ENCODE measurements around the gene EPG5.
"Not testable (repeated sequence)": the region's sequence is repeated elsewhere in the genome, so short reads cannot be mapped to it uniquely, and the experiment has no call there.

Gene EPG5

GRCh38 chr18:45974088-45974536 lies 7.0 kb upstream of the EPG5 start:
- Histone ChIP-seq H2BK5ac (ENCODE audit: low read depth, low read length, poor library complexity) (no peak overlapping the region), H3K9me3 (ENCODE audit: insufficient read depth, low read depth, low read length) (no peaks in the 10 kb centered on the region), H4K12ac (ENCODE audit: low read depth, low read length) (no peak overlapping the region), H3K4me3 (ENCODE audit: low read depth, low read length) (no peak overlapping the region), H3K27ac (ENCODE audit: low read depth, low read length) (no peak overlapping the region), H2BK120ac (ENCODE audit: insufficient read depth, low read length, poor library complexity) (no peak overlapping the region), H2AK5ac (ENCODE audit: low read length) (no peak overlapping the region), H3K4me1 (ENCODE audit: control insufficient read depth in 1 of 2, insufficient read depth in 2 of 2, low read length in 2 of 2) (no peaks in the 10 kb centered on the region), H2AFZ (ENCODE audit: insufficient read depth, low read length, poor library complexity) (no peak overlapping the region), H3K79me2 (ENCODE audit: control insufficient read depth, insufficient read depth, low read length, poor library complexity) (no peaks in the 10 kb centered on the region), H3K18ac (ENCODE audit: low read length) (no peak overlapping the region), H4K91ac (ENCODE audit: low read depth, low read length) (no peak overlapping the region), H3K4me2 (ENCODE audit: low read length) (no peak overlapping the region), H3K14ac (ENCODE audit: low read length) (no peak overlapping the region), H2BK12ac (ENCODE audit: low read length) (no peak overlapping the region), H3K79me1 (ENCODE audit: low read length) (no peaks in the 10 kb centered on the region), H3K9ac (ENCODE audit: low read length) (no peak overlapping the region), H3K4ac (ENCODE audit: low read depth, low read length) (no peak overlapping the region), H3K36me3 (ENCODE audit: control insufficient read depth in 1 of 2, insufficient read depth in 2 of 2, low read length in 2 of 2) (no peaks in the 10 kb centered on the region), H3K27me3 (ENCODE audit: insufficient read depth, low read length) (no peaks in the 10 kb centered on the region), H3K23ac (ENCODE audit: low read length) (no peak overlapping the region), H4K8ac (ENCODE audit: low read depth, low read length) (no peak overlapping the region)
- DNase-seq, result peak; percentile 82 to 93
- WGBS (ENCODE audit: extremely low coverage, insufficient coverage, insufficient read length), result no CpG with 5 or more reads among the region's 5 CpGs

DNA sequence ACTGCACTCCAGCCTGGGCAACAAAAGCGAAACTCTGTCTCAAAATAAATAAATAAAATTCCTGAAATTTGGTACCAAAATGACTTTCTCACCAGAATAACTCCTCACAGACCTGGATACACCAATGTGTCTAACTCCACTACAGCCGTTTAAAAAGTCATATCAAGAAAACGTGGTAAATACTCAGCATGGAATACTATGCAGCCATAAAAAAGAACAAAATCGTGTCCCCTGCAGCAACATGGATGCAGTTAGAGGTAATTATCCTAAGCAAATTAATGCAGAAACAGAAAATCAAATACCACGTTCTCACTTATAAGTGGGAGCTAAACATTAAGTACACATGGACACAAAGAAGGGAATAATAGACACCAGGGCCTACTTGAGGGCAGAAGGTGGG lies 2.2 kb downstream of the EPG5 start:
- H2AK5ac ChIP-seq (ENCODE audit: low read length); H3K79me2 ChIP-seq (ENCODE audit: control insufficient read depth, insufficient read depth, low read length, poor library complexity); H2BK120ac ChIP-seq (ENCODE audit: insufficient read depth, low read length, poor library complexity); H3K23ac ChIP-seq (ENCODE audit: low read length); DNase-seq; H3K9ac ChIP-seq (ENCODE audit: low read length); H3K18ac ChIP-seq (ENCODE audit: low read length); H4K12ac ChIP-seq (ENCODE audit: low read depth, low read length); H2BK5ac ChIP-seq (ENCODE audit: low read depth, low read length, poor library complexity); H3K14ac ChIP-seq (ENCODE audit: low read length); H3K4me3 ChIP-seq (ENCODE audit: low read depth, low read length); H2BK12ac ChIP-seq (ENCODE audit: low read length); H2AFZ ChIP-seq (ENCODE audit: insufficient read depth, low read length, poor library complexity); H4K91ac ChIP-seq (ENCODE audit: low read depth, low read length); H3K79me1 ChIP-seq (ENCODE audit: low read length); H3K27me3 ChIP-seq (ENCODE audit: insufficient read depth, low read length); H3K4ac ChIP-seq (ENCODE audit: low read depth, low read length); H4K8ac ChIP-seq (ENCODE audit: low read depth, low read length); H3K9me3 ChIP-seq (ENCODE audit: insufficient read depth, low read depth, low read length); H3K27ac ChIP-seq (ENCODE audit: low read depth, low read length); H3K4me1 ChIP-seq (ENCODE audit: control insufficient read depth in 1 of 2, insufficient read depth in 2 of 2, low read length in 2 of 2); H3K36me3 ChIP-seq (ENCODE audit: control insufficient read depth in 1 of 2, insufficient read depth in 2 of 2, low read length in 2 of 2); H3K4me2 ChIP-seq (ENCODE audit: low read length): not testable (repeated sequence)
- no CpG with 5 or more reads among the region's 5 CpGs for WGBS (ENCODE audit: extremely low coverage, insufficient coverage, insufficient read length)

GRCh38 chr18:45962866-45963265 lies 4.3 kb downstream of the EPG5 start:
- H2AFZ ChIP-seq (ENCODE audit: insufficient read depth, low read length, poor library complexity), result no peak overlapping the region
- H3K27ac ChIP-seq (ENCODE audit: low read depth, low read length), result no peak overlapping the region
- no peak overlapping the region for H3K4me2 ChIP-seq (ENCODE audit: low read length)
- no peak overlapping the region for H3K18ac ChIP-seq (ENCODE audit: low read length)
- no peaks in the 10 kb centered on the region for H3K27me3 ChIP-seq (ENCODE audit: insufficient read depth, low read length)
- H3K36me3 ChIP-seq (ENCODE audit: control insufficient read depth in 1 of 2, insufficient read depth in 2 of 2, low read length in 2 of 2), result no peaks in the 10 kb centered on the region
- H3K79me2 ChIP-seq (ENCODE audit: control insufficient read depth, insufficient read depth, low read length, poor library complexity), result peaks cover 3% of the 10 kb centered on the region
- H3K9ac ChIP-seq (ENCODE audit: low read length), result peak overlapping the region; percentile 58
- no peak overlapping the region for H2AK5ac ChIP-seq (ENCODE audit: low read length)
- peak in 1 of 2 donors; percentile 92 for DNase-seq
- no peak overlapping the region for H2BK5ac ChIP-seq (ENCODE audit: low read depth, low read length, poor library complexity)
- WGBS (ENCODE audit: extremely low coverage, insufficient coverage, insufficient read length), result no CpG with 5 or more reads among the region's 5 CpGs
- H3K9me3 ChIP-seq (ENCODE audit: insufficient read depth, low read depth, low read length), result no peaks in the 10 kb centered on the region
- no peak overlapping the region for H2BK120ac ChIP-seq (ENCODE audit: insufficient read depth, low read length, poor library complexity)
- no peak overlapping the region for H2BK12ac ChIP-seq (ENCODE audit: low read length)
- H3K23ac ChIP-seq (ENCODE audit: low read length), result no peak overlapping the region
- peaks cover 3% of the 10 kb centered on the region for H3K79me1 ChIP-seq (ENCODE audit: low read length)
- H3K4me1 ChIP-seq (ENCODE audit: control insufficient read depth in 1 of 2, insufficient read depth in 2 of 2, low read length in 2 of 2), result peaks cover 0 to 5% of the 10 kb centered on the region in 2 experiments
- H3K14ac ChIP-seq (ENCODE audit: low read length), result no peak overlapping the region
- H4K91ac ChIP-seq (ENCODE audit: low read depth, low read length), result no peak overlapping the region
- no peak overlapping the region for H3K4ac ChIP-seq (ENCODE audit: low read depth, low read length)
- no peak overlapping the region for H3K4me3 ChIP-seq (ENCODE audit: low read depth, low read length)
- no peak overlapping the region for H4K8ac ChIP-seq (ENCODE audit: low read depth, low read length)
- H4K12ac ChIP-seq (ENCODE audit: low read depth, low read length), result no peak overlapping the region

- no peak overlapping the region for H4K12ac ChIP-seq (ENCODE audit: low read depth, low read length)
- WGBS (ENCODE audit: extremely low coverage, insufficient coverage, insufficient read length), result no CpG with 5 or more reads among the region's 2 CpGs
- no peaks in the 10 kb centered on the region for H3K27me3 ChIP-seq (ENCODE audit: insufficient read depth, low read length)
- peaks cover 3% of the 10 kb centered on the region for H3K79me2 ChIP-seq (ENCODE audit: control insufficient read depth, insufficient read depth, low read length, poor library complexity)
- H4K8ac ChIP-seq (ENCODE audit: low read depth, low read length), result no peak overlapping the region
- no peak overlapping the region for H2BK12ac ChIP-seq (ENCODE audit: low read length)
- no peak overlapping the region for H2BK5ac ChIP-seq (ENCODE audit: low read depth, low read length, poor library complexity)
- no peak overlapping the region for H2AK5ac ChIP-seq (ENCODE audit: low read length)
- no peak overlapping the region for H2BK120ac ChIP-seq (ENCODE audit: insufficient read depth, low read length, poor library complexity)
- H3K9ac ChIP-seq (ENCODE audit: low read length), result no peak overlapping the region
- peaks cover 0 to 5% of the 10 kb centered on the region in 2 experiments for H3K4me1 ChIP-seq (ENCODE audit: control insufficient read depth in 1 of 2, insufficient read depth in 2 of 2, low read length in 2 of 2)
- no peak overlapping the region for H3K4me3 ChIP-seq (ENCODE audit: low read depth, low read length)
- H3K27ac ChIP-seq (ENCODE audit: low read depth, low read length), result no peak overlapping the region
- peaks cover 3% of the 10 kb centered on the region for H3K79me1 ChIP-seq (ENCODE audit: low read length)
- no peak overlapping the region for H3K4ac ChIP-seq (ENCODE audit: low read depth, low read length)
- no peaks in the 10 kb centered on the region for H3K9me3 ChIP-seq (ENCODE audit: insufficient read depth, low read depth, low read length)
- H3K36me3 ChIP-seq (ENCODE audit: control insufficient read depth in 1 of 2, insufficient read depth in 2 of 2, low read length in 2 of 2), result no peaks in the 10 kb centered on the region
- no peak overlapping the region for H2AFZ ChIP-seq (ENCODE audit: insufficient read depth, low read length, poor library complexity)
- peak; percentile 71 to 82 for DNase-seq
- no peak overlapping the region for H4K91ac ChIP-seq (ENCODE audit: low read depth, low read length)
- H3K4me2 ChIP-seq (ENCODE audit: low read length), result no peak overlapping the region
- H3K18ac ChIP-seq (ENCODE audit: low read length), result no peak overlapping the region
- no peak overlapping the region for H3K23ac ChIP-seq (ENCODE audit: low read length)
- no peak overlapping the region for H3K14ac ChIP-seq (ENCODE audit: low read length)
Measured at GRCh38 chr18:45962461-45962860, 4.7 kb downstream of the EPG5 start.

All from trophoblast cell (in vitro differentiated cells and primary cell).